K562 (cell line): Measurements from ENCODE around the gene TOM1L2. TPM values are rescaled to one million over a fixed set of nuclear protein-coding genes. Genes with fewer than 3 reads are reported as not detected.

ENCODE experiments used
- ATAC-seq: fragments of 200-7000 bp; cut with Tn5 transposase; 3 replicates; pipeline ENCODE4 v1.9.1; 2020; ENCODE audit warnings: moderate library complexity
- BruUV-seq: library from RNA; stranded (reverse); fragments of 400-500 nt; replicated peaks from 2 replicates; lab custom pipeline; 2021; lab: Mats Ljungman, UMichigan
- CTCF ChIA-PET: fragments of 300-600 bp; formaldehyde crosslinking; extraction: SDS; loops from one replicate; lab custom pipeline; 2021; ENCODE audit warnings: low intra/inter-chr PET ratio; lab: Yijun Ruan, JAX
- POLR2A ChIA-PET: fragments of 300-600, 350-650 bp; sonication (Branson Sonifier 250); formaldehyde crosslinking; extraction: SDS; loops from one replicate; lab custom pipeline; 2021; ENCODE audit warnings: antibody characterized with exemption, inconsistent platforms; lab: Yijun Ruan, JAX
- DNase-seq, 4 experiments: peaks; one replicate each; pipeline versions ENCODE4 v3.0.0 to v3.0.0-alpha.2; 2011 to 2018; ENCODE audit warnings: low spot score in 3 of 4, mixed read lengths in 3 of 4; ENCODE audit errors: extremely low read depth in 1 of 4
- FAIRE-seq: peaks from 2 replicates; lab custom pipeline; 2011; peaks lifted over from hg19 to GRCh38; lab: Jason Lieb, UNC
- H2AFZ ChIP-seq: 2 replicates; pipeline ENCODE4 v1.6.0; 2011; ENCODE audit warnings: low read depth, low read length, control low read depth, inconsistent platforms
- H3K27ac ChIP-seq: fragments of 200-600 bp; 3 replicates; pipeline ENCODE4 v1.8.0; 2011; ENCODE audit warnings: low read depth, mild to moderate bottlenecking, control low read depth, inconsistent platforms, low read length, moderate library complexity, mixed read lengths; ENCODE audit errors: extremely low read depth
- H3K27me3 ChIP-seq, 2 experiments: fragments of 300-600 bp in 1 of 2; 2 replicates in 1 of 2; 3 replicates in 1 of 2; pipeline versions ENCODE4 v1.6.0 to v1.8.0; 2011; ENCODE audit warnings: inconsistent platforms in 2 of 2, low read length in 2 of 2, mild to moderate bottlenecking in 1 of 2, mixed read lengths in 1 of 2, moderate library complexity in 1 of 2; ENCODE audit not compliant: control insufficient read depth in 2 of 2, insufficient read depth in 2 of 2
- H3K36me3 ChIP-seq: fragments of 300-600 bp; 3 replicates; pipeline ENCODE4 v1.8.0; 2011; ENCODE audit warnings: mild to moderate bottlenecking, low read length, inconsistent platforms; ENCODE audit not compliant: control insufficient read depth, insufficient read depth
- H3K4me1 ChIP-seq, 2 experiments: fragments of 200-600 bp in 1 of 2; replicated peaks in 1 of 2; 2 replicates in 1 of 2; 3 replicates in 1 of 2; pipeline versions ENCODE4 v1.5.1 to v1.8.0; 2011; ENCODE audit warnings: inconsistent platforms in 2 of 2, low read length in 2 of 2, mild to moderate bottlenecking in 1 of 2, mixed read lengths in 1 of 2, moderate library complexity in 1 of 2; ENCODE audit not compliant: control insufficient read depth in 2 of 2, insufficient read depth in 2 of 2
- H3K4me2 ChIP-seq: 2 replicates; pipeline ENCODE4 v1.6.1; 2011; ENCODE audit warnings: low read length, control low read depth, inconsistent platforms, mixed read lengths; ENCODE audit not compliant: insufficient read depth
- H3K4me3 ChIP-seq: fragments of 200-600 bp; sonication (generic), shearing (Covaris generic); 2 replicates; pipeline ENCODE4 v1.5.1; 2016; ENCODE audit warnings: control low read depth, inconsistent platforms
- H3K79me2 ChIP-seq: fragments of 200-600 bp; 3 replicates; pipeline ENCODE4 v1.8.0; 2011; ENCODE audit warnings: low read length, inconsistent platforms; ENCODE audit not compliant: control insufficient read depth, insufficient read depth
- H3K9ac ChIP-seq, 2 experiments: 2 replicates each; pipeline versions ENCODE4 v1.6.0 to v1.6.1; 2011; ENCODE audit warnings: low read depth in 2 of 2, low read length in 2 of 2, control low read depth in 1 of 2, inconsistent platforms in 1 of 2, mild to moderate bottlenecking in 1 of 2, mixed read lengths in 1 of 2; ENCODE audit not compliant: insufficient read depth in 1 of 2
- H3K9me1 ChIP-seq: one replicate; pipeline ENCODE4 v1.6.0; 2011; ENCODE audit warnings: inconsistent platforms, mild to moderate bottlenecking, low read length, moderate library complexity; ENCODE audit not compliant: control insufficient read depth, insufficient read depth
- H3K9me3 ChIP-seq: replicated peaks from 2 replicates; pipeline ENCODE4 v1.5.1; 2011; ENCODE audit warnings: low read depth, low read length, inconsistent platforms; ENCODE audit not compliant: control insufficient read depth, insufficient read depth
- H4K20me1 ChIP-seq: replicated peaks from 2 replicates; pipeline ENCODE4 v1.6.1; 2011; ENCODE audit warnings: low read length, inconsistent platforms, mixed read lengths; ENCODE audit not compliant: control insufficient read depth, insufficient read depth
- BRF1 ChIP-seq: IDR thresholded peaks from 3 replicates; pipeline ENCODE4 v1.6.1; 2011; ENCODE audit warnings: borderline replicate concordance, mild to moderate bottlenecking; ENCODE audit not compliant: insufficient read length; ENCODE audit errors: extremely low read depth
- CBFA2T3 ChIP-seq: fragments of 450-650 bp; IDR thresholded peaks from 2 replicates; pipeline ENCODE4 v1.6.1; 2017
- EHMT2 ChIP-seq: fragments of 450-650 bp; IDR thresholded peaks from 2 replicates; pipeline ENCODE4 v1.6.1; 2018; ENCODE audit warnings: antibody characterized with exemption
- EWSR1 ChIP-seq: fragments of 450-650 bp; IDR thresholded peaks from 2 replicates; pipeline ENCODE4 v1.6.1; 2018; ENCODE audit warnings: borderline replicate concordance, mild to moderate bottlenecking, low read depth, moderate library complexity; ENCODE audit not compliant: partially characterized antibody
- RBM39 ChIP-seq: fragments of 200-400 bp; formaldehyde crosslinking; optimal IDR thresholded peaks from 2 replicates; pipeline ENCODE3; 2018; ENCODE audit warnings: low read depth, low read length
- SREBF2 ChIP-seq: sonication (generic); formaldehyde crosslinking; IDR thresholded peaks from 2 replicates; pipeline ENCODE4 v1.4.0; 2020; ENCODE audit warnings: mild to moderate bottlenecking, missing genetic modification reagents
- TARDBP ChIP-seq: fragments of 450-650 bp; IDR thresholded peaks from 2 replicates; pipeline ENCODE4 v1.6.1; 2016
- ZNF780A ChIP-seq: fragments of 250-450 bp; sonication (Bioruptor Pico); IDR thresholded peaks from 2 replicates; pipeline ENCODE4 v1.5.0; 2021; ENCODE audit warnings: mild to moderate bottlenecking
- ZSCAN29 ChIP-seq: fragments of 450-650 bp; IDR thresholded peaks from 2 replicates; pipeline ENCODE4 v1.6.1; 2017
- WGBS: fragments of 100-300 bp; shearing (Covaris generic); methylation state at CpG from one replicate; pipeline ENCODE4 v1.1.6; 2016; ENCODE audit warnings: low coverage, mixed read lengths; ENCODE audit not compliant: insufficient coverage; ENCODE audit errors: missing lambda C conversion rate; 5-methylcytosine and 5-hydroxymethylcytosine counted together
- in situ Hi-C: fragments of 300-500 bp; cut with MboI; formaldehyde crosslinking; loops from 4 replicates; pipeline ENCODE4 v1.15.0; 2018; ENCODE audit warnings: inconsistent platforms, mixed read lengths
- intact Hi-C: fragments of 100-400 bp; cut with micrococcal nuclease; formaldehyde crosslinking; loops from 2 replicates; pipeline ENCODE4 v1.14.2; 2022
- polyA plus RNA-seq, 8 experiments: library from polyadenylated mRNA; depleted of rRNA in 4 of 8; stranded (reverse) in 5 of 8; unstranded in 3 of 8; fragments of >200 nt; fragmentation: Nextera tagmentation in 2 of 8; fragmentation: Illumina TruSeq in 1 of 8; extraction: Ambion mirVana in 2 of 8; extraction: Trizol in 1 of 8; gene quantifications; 2 replicates each; pipeline versions ENCODE4 v1.2.1 to v1.2.3, GENCODE V29; 2011 to 2014; ENCODE audit warnings: inconsistent platforms in 1 of 8, missing spikeins in 1 of 8
- total RNA-seq, 7 experiments: library from RNA; depleted of rRNA in 6 of 7; stranded (reverse); fragments of >200 nt in 6 of 7; fragmentation: Illumina TruSeq in 2 of 7; extraction: Trizol in 2 of 7; gene quantifications; 2 replicates each; pipeline versions ENCODE4 v1.2.1 to v1.2.3, GENCODE V29; 2011 to 2021; ENCODE audit warnings: low replicate concordance in 1 of 7
- TF ChIP-seq, protein P1 (sequence below): fragments of 450-650 bp; IDR thresholded peaks from 2 replicates; pipeline ENCODE4 v1.7.1; 2018; ENCODE audit warnings: mild to moderate bottlenecking, low read depth; ENCODE audit not compliant: partially characterized antibody
- TF ChIP-seq, protein P2 (sequence below): IDR thresholded peaks from 2 replicates; pipeline ENCODE4 v1.6.1; 2016; ENCODE audit warnings: missing genetic modification characterization, missing compliant biosample characterization
- TF ChIP-seq, protein P3 (sequence below): sonication (generic); formaldehyde crosslinking; IDR thresholded peaks from 2 replicates; pipeline ENCODE4 v1.8.1; 2022; ENCODE audit warnings: missing genetic modification reagents

TOM1L2 gene
- total and polyA plus RNA-seq, 9 of the 15 experiments (the other 6 are each of a cell fraction or from before 2014, with no cell fraction given): 0.07 to 6.0 (median 2.5) TPM

DNA sequence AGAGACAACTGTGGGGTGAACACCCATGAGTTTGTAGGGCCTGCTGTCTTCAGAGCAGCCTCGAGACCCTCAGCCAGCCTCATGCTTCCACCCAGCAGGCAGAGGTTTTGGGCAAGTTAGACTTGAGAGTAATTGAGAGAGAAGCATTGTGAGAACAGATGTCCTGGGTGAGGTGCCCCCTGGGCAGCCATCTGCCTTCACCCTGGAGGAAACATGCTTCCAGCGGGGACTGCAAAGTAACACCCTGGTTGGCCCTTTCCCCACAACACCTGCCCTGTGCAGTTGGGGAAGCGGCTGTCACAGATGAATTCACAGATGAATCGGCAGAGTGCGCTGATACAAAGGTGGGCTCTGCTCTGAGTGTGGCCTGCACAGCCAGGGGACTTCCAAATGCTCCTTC, 43.4 kb upstream of the TOM1L2 start:
- Histone ChIP-seq H3K36me3 (peaks cover 8% of the 10 kb centered on the region; the same call in 2 of the 3 replicates), H3K4me2 (no peak overlapping the region), H3K27ac (no peak overlapping the region), H3K9me1 (no peaks in the 10 kb centered on the region), H3K4me3 (no peak overlapping the region), H3K9me3 (no peaks in the 10 kb centered on the region), H2AFZ (no peak overlapping the region), H3K79me2 (no peaks in the 10 kb centered on the region)
- in situ Hi-C loops (no loop called here), intact Hi-C loops (no loop called here)
- CTCF ChIA-PET: no interaction called here
- POLR2A ChIA-PET: no interaction called here
- no peak for ATAC-seq
- DNase-seq: no peak
- TF ChIP-seq SREBF2 (CRISPR knock-in tag) (no peak), EHMT2 (no peak), TARDBP (no peak), CBFA2T3 (no peak), BRF1 (no peak), EWSR1 (no peak), RBM39 (no peak), ZSCAN29 (no peak), ZNF780A (CRISPR knock-in tag) (no peak)
- TF ChIP-seq, protein P1, sequence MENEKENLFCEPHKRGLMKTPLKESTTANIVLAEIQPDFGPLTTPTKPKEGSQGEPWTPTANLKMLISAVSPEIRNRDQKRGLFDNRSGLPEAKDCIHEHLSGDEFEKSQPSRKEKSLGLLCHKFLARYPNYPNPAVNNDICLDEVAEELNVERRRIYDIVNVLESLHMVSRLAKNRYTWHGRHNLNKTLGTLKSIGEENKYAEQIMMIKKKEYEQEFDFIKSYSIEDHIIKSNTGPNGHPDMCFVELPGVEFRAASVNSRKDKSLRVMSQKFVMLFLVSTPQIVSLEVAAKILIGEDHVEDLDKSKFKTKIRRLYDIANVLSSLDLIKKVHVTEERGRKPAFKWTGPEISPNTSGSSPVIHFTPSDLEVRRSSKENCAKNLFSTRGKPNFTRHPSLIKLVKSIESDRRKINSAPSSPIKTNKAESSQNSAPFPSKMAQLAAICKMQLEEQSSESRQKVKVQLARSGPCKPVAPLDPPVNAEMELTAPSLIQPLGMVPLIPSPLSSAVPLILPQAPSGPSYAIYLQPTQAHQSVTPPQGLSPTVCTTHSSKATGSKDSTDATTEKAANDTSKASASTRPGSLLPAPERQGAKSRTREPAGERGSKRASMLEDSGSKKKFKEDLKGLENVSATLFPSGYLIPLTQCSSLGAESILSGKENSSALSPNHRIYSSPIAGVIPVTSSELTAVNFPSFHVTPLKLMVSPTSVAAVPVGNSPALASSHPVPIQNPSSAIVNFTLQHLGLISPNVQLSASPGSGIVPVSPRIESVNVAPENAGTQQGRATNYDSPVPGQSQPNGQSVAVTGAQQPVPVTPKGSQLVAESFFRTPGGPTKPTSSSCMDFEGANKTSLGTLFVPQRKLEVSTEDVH: no peak
- TF ChIP-seq, protein P2, sequence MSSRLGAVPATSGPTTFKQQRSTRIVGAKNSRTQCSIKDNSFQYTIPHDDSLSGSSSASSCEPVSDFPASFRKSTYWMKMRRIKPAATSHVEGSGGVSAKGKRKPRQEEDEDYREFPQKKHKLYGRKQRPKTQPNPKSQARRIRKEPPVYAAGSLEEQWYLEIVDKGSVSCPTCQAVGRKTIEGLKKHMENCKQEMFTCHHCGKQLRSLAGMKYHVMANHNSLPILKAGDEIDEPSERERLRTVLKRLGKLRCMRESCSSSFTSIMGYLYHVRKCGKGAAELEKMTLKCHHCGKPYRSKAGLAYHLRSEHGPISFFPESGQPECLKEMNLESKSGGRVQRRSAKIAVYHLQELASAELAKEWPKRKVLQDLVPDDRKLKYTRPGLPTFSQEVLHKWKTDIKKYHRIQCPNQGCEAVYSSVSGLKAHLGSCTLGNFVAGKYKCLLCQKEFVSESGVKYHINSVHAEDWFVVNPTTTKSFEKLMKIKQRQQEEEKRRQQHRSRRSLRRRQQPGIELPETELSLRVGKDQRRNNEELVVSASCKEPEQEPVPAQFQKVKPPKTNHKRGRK (tag): no peak
- TF ChIP-seq, protein P3, sequence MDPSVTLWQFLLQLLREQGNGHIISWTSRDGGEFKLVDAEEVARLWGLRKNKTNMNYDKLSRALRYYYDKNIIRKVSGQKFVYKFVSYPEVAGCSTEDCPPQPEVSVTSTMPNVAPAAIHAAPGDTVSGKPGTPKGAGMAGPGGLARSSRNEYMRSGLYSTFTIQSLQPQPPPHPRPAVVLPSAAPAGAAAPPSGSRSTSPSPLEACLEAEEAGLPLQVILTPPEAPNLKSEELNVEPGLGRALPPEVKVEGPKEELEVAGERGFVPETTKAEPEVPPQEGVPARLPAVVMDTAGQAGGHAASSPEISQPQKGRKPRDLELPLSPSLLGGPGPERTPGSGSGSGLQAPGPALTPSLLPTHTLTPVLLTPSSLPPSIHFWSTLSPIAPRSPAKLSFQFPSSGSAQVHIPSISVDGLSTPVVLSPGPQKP (CRISPR knock-in tag): no peak
- TF ChIP-seq, all 486 proteins: peak for 0
- Histone ChIP-seq H3K27me3 (no peaks in the 10 kb centered on the region), H3K4me1 (peaks cover 6 to 14% of the 10 kb centered on the region in 2 experiments; a peak in 4 of 5 replicates), H4K20me1 (0 out of 2 replicates have a peak, but pooled peaks cover 5% of the 10 kb centered on the region), H3K9ac (no peak overlapping the region)
- no peak for FAIRE-seq
- BruUV-seq: no TSS peak
- WGBS: 83% methylated on average over 5 of the region's 5 CpGs
